ENCODE results near the gene ANXA1.

The ANXA1 gene

DNA sequence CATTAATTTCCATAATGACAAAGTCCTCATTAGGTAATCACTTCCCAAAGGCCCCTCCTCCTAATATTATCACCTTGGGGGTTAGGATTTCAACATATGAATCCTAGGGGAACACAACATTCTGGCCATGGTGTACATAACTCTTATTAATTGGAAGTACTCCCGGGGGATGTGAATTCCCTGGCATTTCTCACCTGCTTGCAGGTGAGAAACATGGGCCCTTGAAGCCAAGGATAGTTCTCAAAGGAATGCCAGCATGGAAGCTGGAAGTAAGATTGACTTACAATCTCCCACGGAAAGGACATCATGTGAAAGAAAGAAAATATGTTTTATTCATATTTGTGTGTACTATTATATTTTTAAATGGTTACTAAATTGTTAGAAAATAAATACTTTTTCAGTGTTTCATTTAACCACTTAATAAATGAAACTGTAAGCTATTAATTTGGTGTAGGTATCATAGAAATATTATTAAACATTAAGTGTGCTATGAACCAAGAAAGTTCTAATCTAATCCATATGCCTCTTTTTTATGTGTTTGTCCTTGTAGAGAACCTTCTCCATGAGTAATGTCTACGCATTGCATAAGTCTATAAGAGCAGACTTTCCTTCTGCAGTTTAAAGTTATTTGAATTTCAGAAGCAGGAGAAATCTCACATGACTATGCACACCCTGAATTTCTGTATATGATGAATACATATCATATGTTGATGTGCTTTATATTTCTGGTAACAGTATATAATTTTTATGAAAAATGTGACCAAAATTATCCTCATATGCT is 59.4 kb downstream of the ANXA1 start:
- DNase-seq (ENCODE audit: low read depth), result peak; percentile 36

DNA sequence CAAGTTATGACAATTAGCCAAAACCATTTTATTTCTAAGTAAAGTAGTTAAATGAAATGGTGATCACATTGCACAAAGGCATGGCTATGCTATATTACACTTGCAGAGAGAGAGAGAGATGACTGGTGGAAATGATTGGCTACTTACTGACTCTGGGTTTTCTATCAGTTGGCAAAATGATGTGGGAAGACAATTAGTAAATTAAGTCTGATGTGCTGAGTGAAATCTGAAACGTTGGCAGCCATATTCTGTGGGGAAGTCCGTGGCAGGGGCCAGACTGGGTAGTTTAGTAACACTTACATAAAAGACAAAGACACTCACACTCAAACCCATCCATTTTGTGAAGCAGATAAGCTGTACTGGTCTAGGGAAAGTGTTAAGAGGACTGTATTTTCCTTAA is 61.6 kb downstream of the ANXA1 start:
- DNase-seq (ENCODE audit: low read depth), result no peak

DNA sequence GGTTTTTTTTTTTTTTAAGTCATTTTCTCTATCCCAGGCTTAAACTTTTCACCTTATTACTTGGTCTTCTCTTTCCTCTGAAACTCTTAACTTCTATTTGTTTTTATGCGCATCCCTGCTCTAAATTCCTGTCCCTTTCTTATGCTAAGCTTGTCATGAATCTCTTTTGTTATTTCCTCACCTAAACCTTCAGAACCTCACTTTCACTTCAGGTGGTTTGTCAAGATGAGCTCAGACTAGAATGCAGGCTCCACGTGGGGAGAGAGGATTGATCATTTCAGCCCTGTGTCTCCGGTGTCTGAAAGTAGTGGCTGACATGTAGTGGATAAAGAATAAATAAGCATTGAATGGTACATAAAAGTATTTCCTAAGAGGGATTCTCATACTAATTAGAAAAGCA is 63.6 kb downstream of the ANXA1 start:
- no peak for DNase-seq (ENCODE audit: low read depth)

DNA sequence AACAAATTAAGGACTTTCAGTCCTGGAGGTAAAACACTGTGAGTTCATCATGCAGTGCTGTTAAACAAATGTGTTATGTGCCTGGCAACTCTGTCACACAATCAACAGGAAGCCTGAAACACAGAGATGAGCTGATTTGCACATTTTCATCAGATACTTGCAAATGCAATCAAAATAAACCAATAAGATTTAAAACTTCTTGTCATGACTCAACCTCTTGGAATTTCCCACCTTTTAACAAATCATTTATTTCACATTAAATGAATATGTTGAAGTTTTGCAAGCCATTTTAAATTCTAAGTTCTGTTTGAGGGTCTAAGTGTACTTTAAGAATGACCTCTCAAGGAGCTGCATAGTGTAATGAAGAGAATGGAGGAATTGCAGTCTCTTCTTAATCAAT is 64.4 kb downstream of the ANXA1 start:
- DNase-seq (ENCODE audit: low read depth), result no peak

All from amniotic epithelial cell (primary cell).